Measurements from ENCODE around the gene EIF4E3. TPM values are rescaled to one million over a fixed set of nuclear protein-coding genes. Genes with fewer than 3 reads are reported as not detected.

Gene EIF4E3
- 10 to 100 TPM; 48.2 to 50.4 TPM for total RNA-seq
- 30.5 TPM for polyA plus RNA-seq (2013, experiment 1 of 2)
- 42.5 TPM for polyA plus RNA-seq (2013, experiment 2 of 2)
- total RNA-seq = 13.3 to 171 (median 60.0) reads per million in 172 experiments

GRCh38 chr3:71725271-71725991 is at the start of gene EIF4E3:
EIF4E3 (minus strand) TSS chr3:71725402; CDS start chr3:71725367, 35 bp downstream.
- intact Hi-C loops (cut with DNase I, micrococcal nuclease) = loop anchor here in 1 of 2 experiments (5.0 to 10.0 kb wide), 5 partner anchors 529 to 1122 kb away; partner anchors contain the start of genes RYBP and SHQ1
- Mint-ChIP-seq H3K36me3 (ENCODE audit: low read depth) (peaks cover 32% of the 10 kb centered on the region), H3K27ac (peak within 1 kb of the TSS; percentile 91), H3K27me3 (no peaks in the 10 kb centered on the region), H3K9me3 (no peaks in the 10 kb centered on the region), H3K4me1 (ENCODE audit: low read depth) (peaks cover 77% of the 10 kb centered on the region), H3K4me3 (peak within 1 kb of the TSS; percentile 89)
- ATAC-seq (ENCODE audit: poor library complexity) = peak; percentile 21
- peak within 1 kb of the TSS; percentile 63 to 84 for H3K27ac ChIP-seq (ENCODE audit: low read depth in 1 of 2, low read length in 2 of 2)
- no peaks in the 10 kb centered on the region for H3K27me3 ChIP-seq (ENCODE audit: control insufficient read depth in 1 of 2, insufficient read depth in 2 of 2, low read length in 2 of 2)
- TF ChIP-seq CTCF (IDR thresholded peaks at IDR 0.05) = no peak
- POLR2A ChIA-PET = interaction anchor here (1.0 to 5.2 kb wide), 5 partner anchors 9 to 1030 kb away, joined by 3 to 24 read pairs (median 5); no protein-coding TSS in a partner anchor
- peaks cover 62% of the 10 kb centered on the region for H3K4me1 ChIP-seq (ENCODE audit: insufficient read depth, low read length)
- H3K9me3 ChIP-seq (ENCODE audit: control insufficient read depth in 1 of 2, insufficient read depth in 1 of 2, low read length in 2 of 2) = no peaks in the 10 kb centered on the region
- CTCF ChIA-PET = interaction anchor here (1.4 to 2.4 kb wide), 2 partner anchors 14 to 24 kb away, joined by 3 to 6 read pairs; no protein-coding TSS in a partner anchor
- H3K36me3 ChIP-seq (ENCODE audit: insufficient read depth, low read length) = no peaks in the 10 kb centered on the region
- H3K4me3 ChIP-seq (ENCODE audit: low read length) = peak within 1 kb of the TSS; percentile 90
- DNase-seq = peak in 8 of 14 experiments; percentile 19 to 81 (median 53)

GRCh38 chr3:71771884-71772283 is 46.7 kb upstream of the EIF4E3 start:
- Mint-ChIP-seq H3K27ac (no peak overlapping the region), H3K4me1 (ENCODE audit: low read depth) (no peaks in the 10 kb centered on the region), H3K27me3 (peaks cover 9% of the 10 kb centered on the region), H3K36me3 (ENCODE audit: low read depth) (no peaks in the 10 kb centered on the region), H3K9me3 (no peaks in the 10 kb centered on the region), H3K4me3 (no peak overlapping the region)
- no peak overlapping the region for H3K4me3 ChIP-seq (ENCODE audit: low read length)
- peaks cover 4 to 5% of the 10 kb centered on the region in 2 experiments for H3K27me3 ChIP-seq (ENCODE audit: control insufficient read depth in 1 of 2, insufficient read depth in 2 of 2, low read length in 2 of 2)
- H3K9me3 ChIP-seq (ENCODE audit: control insufficient read depth in 1 of 2, insufficient read depth in 1 of 2, low read length in 2 of 2) = no peaks in the 10 kb centered on the region
- CTCF ChIA-PET = interaction anchor here (0.9 kb wide), 1 partner anchor 42 kb away, joined by 3 read pairs; no protein-coding TSS in a partner anchor
- no peak for TF ChIP-seq CTCF (IDR thresholded peaks at IDR 0.05)
- H3K36me3 ChIP-seq (ENCODE audit: insufficient read depth, low read length) = no peaks in the 10 kb centered on the region
- H3K27ac ChIP-seq (ENCODE audit: low read depth in 1 of 2, low read length in 2 of 2) = no peak overlapping the region
- POLR2A ChIA-PET = no interaction called here
- intact Hi-C loops (cut with DNase I, micrococcal nuclease) = no loop called here
- ATAC-seq (ENCODE audit: poor library complexity) = no peak
- DNase-seq = no peak
- no peaks in the 10 kb centered on the region for H3K4me1 ChIP-seq (ENCODE audit: insufficient read depth, low read length)

GRCh38 chr3:71771126-71771525 is 45.9 kb upstream of the EIF4E3 start:
- Mint-ChIP-seq H3K4me1 (ENCODE audit: low read depth) (no peaks in the 10 kb centered on the region), H3K36me3 (ENCODE audit: low read depth) (no peaks in the 10 kb centered on the region), H3K27me3 (peaks cover 1% of the 10 kb centered on the region), H3K27ac (no peak overlapping the region), H3K9me3 (no peaks in the 10 kb centered on the region), H3K4me3 (no peak overlapping the region)
- intact Hi-C loops (cut with DNase I, micrococcal nuclease) = no loop called here
- no peaks in the 10 kb centered on the region for H3K36me3 ChIP-seq (ENCODE audit: insufficient read depth, low read length)
- TF ChIP-seq CTCF (IDR thresholded peaks at IDR 0.05) = no peak
- no peak overlapping the region for H3K4me3 ChIP-seq (ENCODE audit: low read length)
- no peak for DNase-seq
- no peaks in the 10 kb centered on the region for H3K27me3 ChIP-seq (ENCODE audit: control insufficient read depth in 1 of 2, insufficient read depth in 2 of 2, low read length in 2 of 2)
- ATAC-seq (ENCODE audit: poor library complexity) = no peak
- no peaks in the 10 kb centered on the region for H3K4me1 ChIP-seq (ENCODE audit: insufficient read depth, low read length)
- H3K9me3 ChIP-seq (ENCODE audit: control insufficient read depth in 1 of 2, insufficient read depth in 1 of 2, low read length in 2 of 2) = no peaks in the 10 kb centered on the region
- CTCF ChIA-PET = no interaction called here
- POLR2A ChIA-PET = no interaction called here
- no peak overlapping the region for H3K27ac ChIP-seq (ENCODE audit: low read depth in 1 of 2, low read length in 2 of 2)

All from CD4-positive, alpha-beta T cell (primary cell).